Nucleus accumbens (tissue), 56 donors: ENCODE results near the gene LAMC2.
A peak's percentile ranks its signal among the peaks of the same experiment; 100 is the strongest.

ENCODE experiments used
- DNase-seq, 56 donors: peaks; one replicate each; lab custom pipeline; 2025; lab: John Stamatoyannopoulos, UW

The LAMC2 gene

DNA sequence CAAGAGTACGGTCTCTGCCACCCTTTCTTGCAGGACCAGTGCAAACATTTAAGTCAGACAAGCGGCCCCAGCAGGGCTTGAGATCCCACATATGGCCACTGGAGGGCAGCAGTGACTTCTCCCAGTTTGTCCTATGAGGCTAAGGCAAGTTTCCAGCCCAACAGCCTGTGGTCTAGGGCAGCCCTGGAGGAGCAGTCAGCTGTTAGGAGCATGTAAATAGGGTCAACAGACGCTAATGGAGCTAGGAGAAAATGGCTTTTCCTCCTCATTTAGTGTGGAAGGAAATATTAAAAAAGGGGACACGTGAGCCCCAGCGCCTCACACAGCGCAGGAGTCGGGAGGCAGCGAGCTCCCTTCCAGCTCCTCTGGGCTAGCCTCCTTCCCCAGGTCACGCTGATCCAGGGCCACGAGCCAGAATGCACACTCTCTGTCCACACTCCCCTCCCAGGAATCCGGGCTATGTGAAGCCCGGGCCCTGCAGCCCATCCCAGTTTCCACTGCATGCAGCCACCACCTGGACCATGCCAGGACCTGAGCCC lies 95.6 kb downstream of the LAMC2 start:
- DNase-seq = peak in 53 of 56 donors; percentile 19 to 94 (median 72)

DNA sequence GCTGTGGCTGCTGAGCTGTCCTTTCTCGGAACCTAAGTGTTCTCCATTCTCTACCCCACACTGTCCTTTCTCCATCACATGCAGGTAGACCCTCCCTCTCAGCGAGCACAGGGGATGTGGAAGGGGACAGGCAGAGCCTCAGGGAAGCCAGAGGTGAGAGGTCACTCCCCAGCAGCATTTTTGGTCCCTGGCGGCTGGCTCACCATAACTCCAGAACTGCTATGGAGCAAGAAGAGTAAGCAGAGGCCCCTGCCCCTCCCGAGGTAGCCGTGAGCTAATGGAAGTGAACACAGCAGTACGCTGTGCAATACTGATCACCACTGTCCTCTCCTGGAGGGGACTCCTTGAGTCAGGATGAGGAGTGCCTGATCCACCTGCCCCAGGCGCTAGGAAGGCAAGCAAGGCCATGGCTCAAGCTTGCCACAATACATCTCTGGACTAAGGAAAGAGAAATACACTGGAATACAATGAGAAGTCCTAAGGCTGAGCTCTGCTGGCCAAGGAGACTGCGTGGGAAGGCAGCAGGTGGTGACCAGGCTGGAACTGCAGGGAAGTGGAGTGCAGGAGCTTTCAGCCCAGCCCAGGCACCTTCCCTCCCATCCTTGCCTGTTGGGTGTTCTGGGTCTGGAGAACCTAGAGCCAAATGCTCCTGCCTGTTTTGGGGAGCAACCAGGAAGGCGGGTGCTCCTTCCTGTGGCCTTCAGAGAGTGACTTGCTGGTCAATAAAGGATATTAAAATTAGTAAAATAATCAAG lies 96.2 kb downstream of the LAMC2 start:
- no peak for DNase-seq

DNA sequence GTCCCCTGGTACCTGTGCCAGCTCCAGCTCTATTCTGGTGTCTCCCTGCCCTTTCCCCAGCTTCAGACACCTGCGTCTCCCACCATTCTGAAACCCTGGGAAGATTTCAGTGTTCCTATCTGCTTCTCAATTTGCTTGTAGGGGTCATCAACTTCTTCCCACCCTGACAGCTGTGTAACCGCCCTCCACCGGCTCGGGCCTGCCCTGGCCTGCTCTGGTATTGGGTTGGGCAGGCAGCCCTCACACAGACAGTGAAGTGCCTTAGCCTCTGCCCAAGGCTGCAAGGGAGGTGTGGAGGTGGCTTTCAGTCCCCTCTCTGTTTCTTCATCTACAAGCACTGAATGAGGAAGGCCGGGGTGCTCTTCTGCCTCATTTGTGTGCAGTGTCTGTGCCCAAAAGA lies 97.2 kb downstream of the LAMC2 start:
- DNase-seq = no peak

DNA sequence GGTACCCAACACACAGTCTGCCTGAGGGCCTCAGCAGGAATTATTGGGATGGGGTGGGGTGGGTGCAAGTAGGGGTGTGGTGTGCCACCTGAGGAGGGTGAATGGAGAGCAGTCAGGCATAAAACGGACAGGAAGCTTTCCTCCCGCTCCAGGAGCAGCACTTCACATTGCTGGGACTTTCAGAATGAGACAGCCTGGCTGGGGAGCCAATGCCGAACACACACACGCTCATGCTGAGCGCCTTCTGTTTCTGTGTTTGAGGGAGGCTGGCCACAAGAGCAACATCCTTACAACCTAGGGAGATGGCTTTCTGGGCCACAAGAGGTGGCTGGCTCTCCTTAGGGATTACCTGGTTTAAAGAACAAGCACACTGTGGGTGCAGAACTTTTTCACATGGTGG lies 98.0 kb downstream of the LAMC2 start:
- no peak for DNase-seq

- DNase-seq = no peak
Measured at GRCh38 chr1:183285256-183285655, 99.2 kb downstream of the LAMC2 start.

- DNase-seq = no peak
Measured at GRCh38 chr1:183285746-183286145, 99.7 kb downstream of the LAMC2 start.

- peak in 19 of 56 donors; percentile 6 to 50 (median 14) for DNase-seq
Measured at GRCh38 chr1:183287191-183287675, 101.2 kb downstream of the LAMC2 start.

GRCh38 chr1:183288583-183288982 lies 102.5 kb downstream of the LAMC2 start:
- no peak for DNase-seq

- DNase-seq = peak in 7 of 56 donors; percentile 3 to 28 (median 23)
Measured at GRCh38 chr1:183289051-183289496, 103.0 kb downstream of the LAMC2 start.

DNA sequence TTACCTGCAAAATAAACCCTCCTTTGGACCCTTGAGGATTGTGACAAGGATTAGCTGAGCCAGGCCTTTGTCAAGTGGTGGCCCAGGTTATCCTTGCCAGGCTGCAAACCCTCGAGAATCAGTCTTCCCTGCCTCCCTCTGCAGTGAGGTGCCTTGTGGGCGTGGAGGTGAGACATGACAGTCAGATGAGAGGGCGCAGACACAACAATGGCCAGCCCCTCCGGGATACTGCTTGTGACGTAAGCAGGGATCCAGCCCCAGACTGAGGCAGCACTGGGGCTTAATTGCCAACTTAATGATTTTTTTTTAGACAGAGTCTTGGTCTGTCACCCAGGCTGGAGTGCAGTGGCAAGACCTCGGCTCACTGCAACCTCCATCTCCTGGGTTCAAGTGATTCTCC lies 104.6 kb downstream of the LAMC2 start:
- no peak for DNase-seq

DNA sequence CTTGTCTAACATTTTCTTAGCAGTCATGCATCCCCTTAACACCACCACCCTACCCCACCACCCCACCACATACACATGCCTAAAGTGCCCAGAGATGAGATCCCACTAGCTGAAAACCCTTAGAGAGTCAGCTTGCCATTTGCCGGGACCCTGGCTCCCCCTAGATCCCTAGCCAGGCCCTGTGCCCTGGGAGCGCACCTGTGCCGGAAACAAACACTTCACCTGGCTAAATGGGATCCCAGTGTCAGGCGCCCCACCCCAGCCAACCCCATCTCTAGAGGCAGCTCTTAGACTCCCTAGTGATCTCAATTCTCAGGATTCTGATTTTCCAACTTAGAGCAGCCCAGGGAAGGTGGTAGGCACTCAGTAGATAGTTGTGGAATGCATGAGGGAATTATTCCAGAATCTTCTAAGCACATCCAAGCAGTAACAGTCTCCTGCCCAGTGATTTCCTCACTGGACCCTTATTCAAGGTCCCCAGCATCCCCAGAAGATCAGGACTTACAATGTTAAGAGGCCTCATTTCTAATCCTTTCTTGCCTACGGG lies 105.2 kb downstream of the LAMC2 start:
- no peak for DNase-seq

DNA sequence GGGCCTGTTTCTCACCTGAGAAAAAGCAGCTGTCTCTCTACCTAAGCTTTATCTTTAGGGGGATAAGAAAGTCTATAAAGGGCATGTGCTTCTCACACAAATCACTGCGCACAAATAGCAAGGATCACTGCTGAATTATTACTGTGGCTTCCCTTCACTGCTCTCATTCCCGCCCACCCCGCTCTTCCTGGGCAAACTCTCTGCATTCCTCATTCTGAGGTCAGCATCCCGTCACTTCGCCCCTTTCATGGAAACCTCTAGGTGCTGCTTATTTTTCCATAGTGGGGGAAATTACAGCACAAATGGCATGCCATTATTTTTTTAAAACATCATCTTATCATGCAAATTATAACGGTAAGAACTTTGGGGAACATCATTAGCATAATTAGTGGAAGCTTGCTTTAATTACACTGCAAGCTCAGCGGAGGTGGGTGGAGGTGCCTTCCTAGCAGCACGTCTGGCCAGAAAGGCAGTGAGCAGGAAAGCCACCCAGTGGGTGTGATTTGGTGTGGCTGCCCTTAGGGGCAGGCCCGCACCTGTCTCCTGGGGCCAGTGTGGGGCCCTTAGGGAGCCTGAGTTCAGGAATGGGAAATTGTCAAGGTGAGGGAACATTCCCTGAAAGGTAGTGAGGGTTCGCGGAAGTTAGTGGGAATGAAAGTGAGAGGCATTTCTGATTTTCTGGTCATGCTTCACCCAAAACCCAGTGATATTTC lies 105.9 kb downstream of the LAMC2 start:
- peak in 1 of 56 donors; percentile 24 for DNase-seq

DNA sequence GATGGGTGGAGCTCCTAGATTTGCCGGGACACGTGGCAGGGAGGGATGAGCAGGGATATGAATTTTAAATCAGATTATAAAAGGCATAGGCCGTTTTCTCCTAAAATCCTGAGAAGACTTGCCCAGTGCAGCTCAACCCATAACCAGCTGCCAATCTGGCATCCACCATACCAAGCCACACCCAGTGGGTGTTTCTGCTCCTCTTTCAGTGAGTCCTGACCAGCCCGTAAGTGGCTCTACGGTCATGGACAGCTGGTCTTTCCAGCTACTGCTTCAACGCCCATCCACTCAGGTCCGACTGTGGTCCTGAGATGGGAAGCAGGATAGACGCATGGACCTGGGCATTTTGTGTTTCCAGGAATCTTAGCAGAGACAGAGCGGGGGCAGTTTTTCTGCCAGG lies 107.2 kb downstream of the LAMC2 start:
- no peak for DNase-seq

DNA sequence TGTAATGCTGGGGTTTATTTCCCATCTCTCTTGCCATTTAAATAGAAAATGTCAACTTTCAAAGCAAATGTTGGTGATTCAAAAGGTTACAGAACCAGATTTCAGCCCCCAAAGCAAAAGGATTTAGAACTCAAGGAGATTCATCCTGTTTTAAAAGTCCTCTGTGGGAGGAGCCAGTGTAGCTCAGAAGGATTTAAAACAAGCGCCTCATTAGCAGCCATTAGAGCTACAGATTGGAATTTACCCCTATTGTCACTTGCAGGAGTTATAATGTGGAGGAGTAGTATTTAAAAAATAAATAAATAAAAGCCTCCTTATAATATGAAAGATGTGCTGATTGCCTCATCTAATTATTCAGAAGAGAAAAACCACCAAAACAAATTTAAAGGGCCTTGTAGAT lies 107.8 kb downstream of the LAMC2 start:
- no peak for DNase-seq
